Astrocyte (in vitro differentiated cells and primary cell): Measurements from ENCODE around the gene HYI. TPM values are rescaled to one million over a fixed set of nuclear protein-coding genes. Genes with fewer than 3 reads are reported as not detected.

Experiments used
- DNase-seq: peaks from one replicate; pipeline ENCODE4 v3.0.0-alpha.2; 2010; ENCODE audit warnings: low read depth
- FAIRE-seq: peaks from 2 replicates; lab custom pipeline; 2011; peaks lifted over from hg19 to GRCh38; lab: Jason Lieb, UNC
- H2AFZ ChIP-seq: 2 replicates; pipeline ENCODE4 v1.6.0; 2012; ENCODE audit warnings: low read depth, low read length, inconsistent platforms
- H3K27ac ChIP-seq: 2 replicates; pipeline ENCODE4 v1.5.1; 2011; ENCODE audit warnings: low read depth, low read length, inconsistent platforms
- H3K27me3 ChIP-seq: 2 replicates; pipeline ENCODE4 v1.6.0; 2011; ENCODE audit warnings: low read length, inconsistent platforms; ENCODE audit not compliant: insufficient read depth
- H3K36me3 ChIP-seq: 2 replicates; pipeline ENCODE4 v1.5.1; 2011; ENCODE audit warnings: low read length, inconsistent platforms; ENCODE audit not compliant: insufficient read depth
- H3K4me1 ChIP-seq: 2 replicates; pipeline ENCODE4 v1.5.1; 2011; ENCODE audit warnings: low read length, inconsistent platforms; ENCODE audit not compliant: insufficient read depth
- H3K4me2 ChIP-seq: 2 replicates; pipeline ENCODE4 v1.6.0; 2012; ENCODE audit warnings: low read length, inconsistent platforms
- H3K4me3 ChIP-seq: 2 replicates; pipeline ENCODE4 v1.5.1; 2011; ENCODE audit warnings: low read depth, mild to moderate bottlenecking, low read length, inconsistent platforms; ENCODE audit not compliant: insufficient read depth
- H3K79me2 ChIP-seq: 2 replicates; pipeline ENCODE4 v1.6.0; 2012; ENCODE audit warnings: mild to moderate bottlenecking, low read length, inconsistent platforms; ENCODE audit not compliant: insufficient read depth
- H3K9ac ChIP-seq: 2 replicates; pipeline ENCODE4 v1.6.0; 2012; ENCODE audit warnings: mild to moderate bottlenecking, low read length, inconsistent platforms
- H3K9me3 ChIP-seq: 2 replicates; pipeline ENCODE4 v1.5.1; 2012; ENCODE audit warnings: low read depth, mild to moderate bottlenecking, low read length, inconsistent platforms; ENCODE audit not compliant: insufficient read depth
- H4K20me1 ChIP-seq: 2 replicates; pipeline ENCODE4 v1.6.0; 2012; ENCODE audit warnings: low read length, inconsistent platforms; ENCODE audit not compliant: insufficient read depth
- H3K27ac Mint-ChIP-seq: one replicate; pipeline ENCODE4 v1.8.0; 2021; ENCODE audit warnings: mild to moderate bottlenecking, mixed read lengths; ENCODE audit not compliant: unreplicated experiment
- H3K27me3 Mint-ChIP-seq: one replicate; pipeline ENCODE4 v1.8.0; 2021; ENCODE audit warnings: low read depth, mixed read lengths; ENCODE audit not compliant: unreplicated experiment
- H3K36me3 Mint-ChIP-seq: one replicate; pipeline ENCODE4 v1.8.0; 2021; ENCODE audit warnings: low read depth, mixed read lengths; ENCODE audit not compliant: unreplicated experiment
- H3K4me1 Mint-ChIP-seq: one replicate; pipeline ENCODE4 v1.8.0; 2021; ENCODE audit warnings: low read depth, mixed read lengths; ENCODE audit not compliant: unreplicated experiment
- H3K4me3 Mint-ChIP-seq: one replicate; pipeline ENCODE4 v1.8.0; 2021; ENCODE audit warnings: mild to moderate bottlenecking, moderate library complexity, mixed read lengths; ENCODE audit not compliant: unreplicated experiment
- H3K9me3 Mint-ChIP-seq: one replicate; pipeline ENCODE4 v1.8.0; 2021; ENCODE audit warnings: mild to moderate bottlenecking, mixed read lengths; ENCODE audit not compliant: unreplicated experiment
- EZH2 ChIP-seq: IDR thresholded peaks from 2 replicates; pipeline ENCODE4 v1.6.1; 2012; ENCODE audit warnings: mild to moderate bottlenecking, low read length, inconsistent platforms; ENCODE audit not compliant: insufficient read depth
- total RNA-seq: library from RNA; stranded (reverse); gene quantifications from 2 replicates; pipeline ENCODE4 v1.2.1, GENCODE V29; 2021
- TF ChIP-seq, protein P1 (sequence below): IDR thresholded peaks from 2 replicates; pipeline ENCODE4 v1.5.1; 2011; ENCODE audit warnings: low read depth, mild to moderate bottlenecking, inconsistent platforms, low read length, moderate library complexity; ENCODE audit not compliant: insufficient read depth

HYI gene
- total RNA-seq, 1 donor from 2014 or later: 31.0 TPM

DNA sequence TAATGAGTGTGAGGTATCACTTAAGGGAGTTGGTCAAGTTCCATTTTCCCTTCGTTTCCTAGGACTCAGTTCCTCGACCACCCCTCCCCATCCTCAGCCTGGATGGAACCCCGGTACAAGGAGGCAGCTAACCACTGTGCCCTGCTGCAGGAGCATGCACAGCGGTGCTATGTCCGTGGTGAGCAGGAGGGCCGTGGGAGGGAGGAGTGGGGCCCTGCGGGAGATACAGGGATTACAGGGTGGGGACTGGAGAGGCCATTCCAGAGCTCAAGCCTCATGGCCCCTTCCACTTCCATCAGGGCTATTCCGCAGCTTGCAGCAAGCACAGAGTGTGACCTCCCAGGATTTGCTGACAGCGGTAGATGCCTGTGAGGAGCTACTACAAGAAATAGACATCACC is 25.8 kb downstream of the HYI start:
- Mint-ChIP-seq H3K27ac (no peak overlapping the region), H3K27me3 (no peaks in the 10 kb centered on the region), H3K4me1 (no peaks in the 10 kb centered on the region), H3K9me3 (no peaks in the 10 kb centered on the region), H3K4me3 (no peak overlapping the region), H3K36me3 (peaks cover 65% of the 10 kb centered on the region)
- no peak for TF ChIP-seq EZH2
- TF ChIP-seq, protein P1, sequence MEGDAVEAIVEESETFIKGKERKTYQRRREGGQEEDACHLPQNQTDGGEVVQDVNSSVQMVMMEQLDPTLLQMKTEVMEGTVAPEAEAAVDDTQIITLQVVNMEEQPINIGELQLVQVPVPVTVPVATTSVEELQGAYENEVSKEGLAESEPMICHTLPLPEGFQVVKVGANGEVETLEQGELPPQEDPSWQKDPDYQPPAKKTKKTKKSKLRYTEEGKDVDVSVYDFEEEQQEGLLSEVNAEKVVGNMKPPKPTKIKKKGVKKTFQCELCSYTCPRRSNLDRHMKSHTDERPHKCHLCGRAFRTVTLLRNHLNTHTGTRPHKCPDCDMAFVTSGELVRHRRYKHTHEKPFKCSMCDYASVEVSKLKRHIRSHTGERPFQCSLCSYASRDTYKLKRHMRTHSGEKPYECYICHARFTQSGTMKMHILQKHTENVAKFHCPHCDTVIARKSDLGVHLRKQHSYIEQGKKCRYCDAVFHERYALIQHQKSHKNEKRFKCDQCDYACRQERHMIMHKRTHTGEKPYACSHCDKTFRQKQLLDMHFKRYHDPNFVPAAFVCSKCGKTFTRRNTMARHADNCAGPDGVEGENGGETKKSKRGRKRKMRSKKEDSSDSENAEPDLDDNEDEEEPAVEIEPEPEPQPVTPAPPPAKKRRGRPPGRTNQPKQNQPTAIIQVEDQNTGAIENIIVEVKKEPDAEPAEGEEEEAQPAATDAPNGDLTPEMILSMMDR: no peak
- Histone ChIP-seq H3K4me1 (no peaks in the 10 kb centered on the region), H3K9me3 (no peaks in the 10 kb centered on the region), H3K4me2 (no peak overlapping the region), H3K36me3 (peaks cover 67% of the 10 kb centered on the region), H4K20me1 (peaks cover 8% of the 10 kb centered on the region), H2AFZ (no peak overlapping the region), H3K9ac (no peak overlapping the region), H3K27ac (no peak overlapping the region), H3K79me2 (no peaks in the 10 kb centered on the region), H3K4me3 (no peak overlapping the region), H3K27me3 (no peaks in the 10 kb centered on the region)
- DNase-seq: no peak
- FAIRE-seq: no peak

DNA sequence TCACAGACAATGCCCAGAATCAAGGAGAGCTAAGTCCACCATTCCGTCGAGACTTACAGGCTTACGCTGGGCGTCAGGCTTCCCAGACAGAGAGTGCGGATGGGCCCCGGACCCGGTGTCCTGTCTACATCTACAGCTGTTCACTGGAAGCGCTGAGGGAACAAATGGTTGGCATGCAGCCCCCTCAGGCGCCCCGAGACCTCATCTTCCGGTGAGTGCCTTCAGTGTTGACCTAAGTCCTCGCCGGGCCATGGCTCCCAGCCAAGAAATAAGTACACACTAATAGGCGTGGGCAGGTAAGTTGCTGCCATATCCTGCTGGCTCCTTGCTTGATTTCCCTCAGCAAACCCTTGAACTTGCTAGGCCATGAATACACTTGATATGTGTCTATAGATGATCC is 26.2 kb downstream of the HYI start:
- Mint-ChIP-seq H3K9me3 (no peaks in the 10 kb centered on the region), H3K27ac (no peak overlapping the region), H3K27me3 (no peaks in the 10 kb centered on the region), H3K36me3 (peaks cover 61% of the 10 kb centered on the region), H3K4me1 (no peaks in the 10 kb centered on the region), H3K4me3 (no peak overlapping the region)
- Histone ChIP-seq H2AFZ (no peak overlapping the region), H3K4me3 (no peak overlapping the region), H3K79me2 (no peaks in the 10 kb centered on the region), H3K9me3 (no peaks in the 10 kb centered on the region), H4K20me1 (peaks cover 8% of the 10 kb centered on the region), H3K4me1 (no peaks in the 10 kb centered on the region), H3K4me2 (no peak overlapping the region), H3K36me3 (peaks cover 63% of the 10 kb centered on the region), H3K27ac (no peak overlapping the region), H3K9ac (no peak overlapping the region), H3K27me3 (no peaks in the 10 kb centered on the region)
- DNase-seq (no peak), FAIRE-seq (no peak)
- no peak for TF ChIP-seq EZH2
- TF ChIP-seq, protein P1: no peak

DNA sequence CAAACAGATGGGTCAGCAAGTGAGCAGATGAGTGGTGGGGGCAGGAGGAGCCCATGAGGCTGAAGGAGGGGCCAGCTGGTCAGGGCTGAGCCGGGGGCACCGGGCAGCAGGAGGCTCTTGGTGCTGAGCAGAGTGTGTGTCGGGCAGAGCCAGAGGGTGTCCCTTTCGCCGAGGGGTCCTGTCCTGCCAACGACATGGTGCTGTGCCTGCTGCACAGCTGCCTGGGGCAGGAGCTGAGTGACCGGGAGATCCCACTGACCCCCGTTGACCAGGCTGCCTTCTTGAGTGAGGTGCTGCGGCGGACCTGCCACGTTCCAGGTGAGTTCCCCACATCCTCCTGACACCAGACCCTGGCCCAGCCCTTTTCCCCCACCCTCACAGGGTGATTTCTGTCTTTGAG is 27.5 kb downstream of the HYI start:
- peaks cover 59% of the 10 kb centered on the region for H3K36me3 Mint-ChIP-seq
- Histone ChIP-seq H3K36me3 (peaks cover 59% of the 10 kb centered on the region), H3K79me2 (no peaks in the 10 kb centered on the region), H2AFZ (no peak overlapping the region), H3K27ac (no peak overlapping the region), H3K4me1 (no peaks in the 10 kb centered on the region), H3K9ac (no peak overlapping the region), H3K4me3 (no peak overlapping the region), H3K9me3 (no peaks in the 10 kb centered on the region), H3K27me3 (no peaks in the 10 kb centered on the region), H4K20me1 (peaks cover 8% of the 10 kb centered on the region), H3K4me2 (no peak overlapping the region)
- DNase-seq (no peak), FAIRE-seq (no peak)
- no peaks in the 10 kb centered on the region for H3K9me3 Mint-ChIP-seq
- no peaks in the 10 kb centered on the region for H3K27me3 Mint-ChIP-seq
- H3K27ac Mint-ChIP-seq: no peak overlapping the region
- no peaks in the 10 kb centered on the region for H3K4me1 Mint-ChIP-seq
- no peak overlapping the region for H3K4me3 Mint-ChIP-seq
- TF ChIP-seq, protein P1: no peak
- no peak for TF ChIP-seq EZH2
